HL-60 (cell line): ENCODE results near the gene CFAP20DC.

ENCODE experiments used
- POLR2AphosphoS5 ChIP-seq: IDR thresholded peaks from 2 replicates; pipeline ENCODE4 v1.6.1; 2012; ENCODE audit warnings: low read depth
- TF ChIP-seq, protein P1 (sequence below): IDR thresholded peaks from one replicate; pipeline ENCODE4 v1.5.1; 2011; ENCODE audit warnings: low read length, control low read depth, inconsistent platforms; ENCODE audit not compliant: insufficient read depth

DNA sequence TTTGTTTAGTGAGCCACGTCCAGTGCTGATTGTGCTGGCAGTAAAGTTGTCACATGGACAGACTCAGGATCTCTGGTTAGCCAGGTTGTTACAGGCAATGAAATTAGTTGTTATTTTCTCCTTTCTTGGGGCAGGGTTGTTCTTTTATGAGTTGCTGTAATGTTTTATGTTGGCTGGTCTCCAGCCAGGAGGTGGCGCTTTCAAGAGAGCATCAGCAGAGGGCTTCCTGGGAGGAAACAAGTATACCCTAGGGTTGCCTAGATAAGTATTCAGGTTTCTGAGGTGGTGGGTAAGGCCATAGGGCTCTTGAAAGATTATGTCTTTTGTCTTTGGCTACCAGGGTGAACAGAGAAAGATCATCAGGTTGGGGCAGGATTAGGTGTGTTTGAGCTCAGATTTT is 14.5 kb upstream of the CFAP20DC start:
- TF ChIP-seq, protein P1, sequence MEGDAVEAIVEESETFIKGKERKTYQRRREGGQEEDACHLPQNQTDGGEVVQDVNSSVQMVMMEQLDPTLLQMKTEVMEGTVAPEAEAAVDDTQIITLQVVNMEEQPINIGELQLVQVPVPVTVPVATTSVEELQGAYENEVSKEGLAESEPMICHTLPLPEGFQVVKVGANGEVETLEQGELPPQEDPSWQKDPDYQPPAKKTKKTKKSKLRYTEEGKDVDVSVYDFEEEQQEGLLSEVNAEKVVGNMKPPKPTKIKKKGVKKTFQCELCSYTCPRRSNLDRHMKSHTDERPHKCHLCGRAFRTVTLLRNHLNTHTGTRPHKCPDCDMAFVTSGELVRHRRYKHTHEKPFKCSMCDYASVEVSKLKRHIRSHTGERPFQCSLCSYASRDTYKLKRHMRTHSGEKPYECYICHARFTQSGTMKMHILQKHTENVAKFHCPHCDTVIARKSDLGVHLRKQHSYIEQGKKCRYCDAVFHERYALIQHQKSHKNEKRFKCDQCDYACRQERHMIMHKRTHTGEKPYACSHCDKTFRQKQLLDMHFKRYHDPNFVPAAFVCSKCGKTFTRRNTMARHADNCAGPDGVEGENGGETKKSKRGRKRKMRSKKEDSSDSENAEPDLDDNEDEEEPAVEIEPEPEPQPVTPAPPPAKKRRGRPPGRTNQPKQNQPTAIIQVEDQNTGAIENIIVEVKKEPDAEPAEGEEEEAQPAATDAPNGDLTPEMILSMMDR, result no peak
- no peak for TF ChIP-seq POLR2AphosphoS5
